Stimulated activated CD8-positive, alpha-beta memory T cell treated with anti-CD3 and anti-CD28 coated beads, Interleukin-2, amount 100 ng/mL, for 48 hours (primary cell): Measurements from ENCODE around the gene GPX7.

Experiments
- DNase-seq, 2 donors: peaks; one replicate each; pipeline ENCODE4 v3.0.0-alpha.2; 2020; ENCODE audit warnings: low read depth in 2 of 2

GPX7 gene

GRCh38 chr1:52629325-52629643 lies 27.1 kb downstream of the GPX7 start:
- DNase-seq, result no peak

- DNase-seq, result no peak
Observed at GRCh38 chr1:52629667-52630066, 27.5 kb downstream of the GPX7 start.

GRCh38 chr1:52631759-52632331 lies 29.7 kb downstream of the GPX7 start:
- DNase-seq, result no peak

- DNase-seq, result peak; percentile 34 to 37
Observed at GRCh38 chr1:52632732-52633290, 30.6 kb downstream of the GPX7 start, which contains the start of gene SHISAL2A. Gene SHISAL2A, plus strand, starts transcription at chr1:52633168. Its CDS starts 326 bp downstream, at chr1:52633494.

- DNase-seq, result no peak
Observed at GRCh38 chr1:52633291-52633754, 31.2 kb downstream of the GPX7 start.

- DNase-seq, result peak in 1 of 2 donors; percentile 18
Observed at GRCh38 chr1:52634111-52634510, 31.9 kb downstream of the GPX7 start.

- no peak for DNase-seq
Observed at GRCh38 chr1:52635321-52636089, 33.3 kb downstream of the GPX7 start.

- peak; percentile 51 to 55 for DNase-seq
Observed at GRCh38 chr1:52636721-52637695, 34.8 kb downstream of the GPX7 start.

GRCh38 chr1:52637946-52638345 lies 35.8 kb downstream of the GPX7 start:
- DNase-seq, result no peak

GRCh38 chr1:52640697-52641096 lies 38.5 kb downstream of the GPX7 start:
- no peak for DNase-seq

GRCh38 chr1:52641307-52641706 lies 39.1 kb downstream of the GPX7 start:
- no peak for DNase-seq

- DNase-seq, result no peak
Observed at GRCh38 chr1:52645261-52645660, 43.1 kb downstream of the GPX7 start.

GRCh38 chr1:52651904-52652303 lies 49.7 kb downstream of the GPX7 start:
- DNase-seq, result no peak

GRCh38 chr1:52653207-52653849 lies 51.2 kb downstream of the GPX7 start:
- no peak for DNase-seq

- DNase-seq, result no peak
Observed at GRCh38 chr1:52654063-52654462, 51.9 kb downstream of the GPX7 start.

GRCh38 chr1:52657702-52658101 lies 55.5 kb downstream of the GPX7 start:
- no peak for DNase-seq
